Activated CD8-positive, alpha-beta memory T cell treated with anti-CD3 and anti-CD28 coated beads, Interleukin-2, amount 50 U/mL, for 24 hours (primary cell): ENCODE data around the gene ATAD3C.
"Not testable (repeated sequence)": the region's sequence is repeated elsewhere in the genome, so short reads cannot be mapped to it uniquely, and the experiment has no call there.

Experiments used
- DNase-seq: peaks from one replicate; pipeline ENCODE4 v3.0.0-alpha.2; 2020; ENCODE audit errors: extremely low read depth

Gene ATAD3C

DNA sequence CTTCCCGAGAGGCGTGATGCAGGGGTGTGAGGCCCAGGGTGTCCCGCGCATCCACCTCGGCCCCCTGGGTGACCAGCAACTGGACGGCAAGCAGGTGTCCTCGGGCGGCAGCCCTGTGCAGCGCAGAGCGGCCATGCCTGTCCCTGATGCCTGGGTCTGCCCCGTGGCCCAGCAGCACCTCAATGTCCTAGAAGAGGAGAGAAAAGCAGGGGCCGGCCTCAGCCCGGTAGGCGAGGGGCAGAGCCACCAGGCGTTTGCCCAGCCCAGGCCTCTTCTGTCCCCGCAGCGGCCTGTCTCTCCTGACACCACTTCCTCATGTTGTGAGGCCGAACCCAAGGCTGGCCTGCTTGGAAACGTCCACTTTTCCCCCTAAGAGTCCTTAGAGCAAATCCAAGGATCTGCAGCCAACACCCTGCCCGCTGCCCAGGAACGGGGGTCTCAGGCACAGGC lies 30.1 kb upstream of the ATAD3C start:
- DNase-seq: no peak

DNA sequence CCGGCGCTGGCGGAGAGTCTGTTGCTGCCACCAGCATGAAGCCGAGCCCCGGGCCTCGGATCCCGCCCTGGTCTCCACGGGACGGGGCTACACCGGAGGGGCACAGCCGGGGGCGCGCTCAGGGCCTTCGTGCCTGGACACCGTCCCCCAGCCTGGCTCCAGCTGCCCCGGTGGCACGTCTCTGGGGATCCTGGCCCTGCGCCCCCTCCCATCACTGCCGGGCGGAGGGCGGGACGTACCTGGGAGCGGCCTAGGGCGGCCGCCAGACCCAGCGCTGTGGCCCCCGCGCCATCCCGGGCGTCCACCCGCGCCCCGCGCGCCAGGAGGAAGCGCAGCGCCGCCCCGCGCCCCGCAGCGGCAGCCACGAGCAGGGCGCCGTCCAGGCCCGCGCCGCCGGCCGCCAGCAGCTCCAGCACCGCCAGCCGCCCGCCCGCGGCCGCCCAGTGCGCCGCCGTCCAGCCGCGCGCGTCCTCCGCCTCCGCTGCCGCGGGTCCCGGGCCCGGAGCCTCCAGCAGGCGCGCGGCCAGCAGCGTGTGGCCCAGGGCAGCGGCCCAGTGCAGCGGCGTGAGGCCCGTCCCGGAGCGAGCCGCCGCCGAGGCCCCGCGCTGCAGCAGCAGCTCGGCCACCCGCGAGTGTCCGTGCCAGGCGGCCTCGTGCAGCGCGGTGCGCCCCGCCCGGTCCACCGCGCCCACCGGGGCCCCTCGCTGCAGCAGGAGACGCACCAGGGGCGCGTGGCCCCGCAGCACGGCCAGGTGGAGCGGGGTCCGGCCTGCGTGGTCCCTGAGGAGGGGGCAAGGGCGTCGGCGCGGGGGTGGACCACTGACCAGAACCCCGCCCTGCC lies 29.5 kb upstream of the ATAD3C start:
- DNase-seq: no peak

- no peak for DNase-seq
Observed at GRCh38 chr1:1420654-1421141, 28.8 kb upstream of the ATAD3C start.

DNA sequence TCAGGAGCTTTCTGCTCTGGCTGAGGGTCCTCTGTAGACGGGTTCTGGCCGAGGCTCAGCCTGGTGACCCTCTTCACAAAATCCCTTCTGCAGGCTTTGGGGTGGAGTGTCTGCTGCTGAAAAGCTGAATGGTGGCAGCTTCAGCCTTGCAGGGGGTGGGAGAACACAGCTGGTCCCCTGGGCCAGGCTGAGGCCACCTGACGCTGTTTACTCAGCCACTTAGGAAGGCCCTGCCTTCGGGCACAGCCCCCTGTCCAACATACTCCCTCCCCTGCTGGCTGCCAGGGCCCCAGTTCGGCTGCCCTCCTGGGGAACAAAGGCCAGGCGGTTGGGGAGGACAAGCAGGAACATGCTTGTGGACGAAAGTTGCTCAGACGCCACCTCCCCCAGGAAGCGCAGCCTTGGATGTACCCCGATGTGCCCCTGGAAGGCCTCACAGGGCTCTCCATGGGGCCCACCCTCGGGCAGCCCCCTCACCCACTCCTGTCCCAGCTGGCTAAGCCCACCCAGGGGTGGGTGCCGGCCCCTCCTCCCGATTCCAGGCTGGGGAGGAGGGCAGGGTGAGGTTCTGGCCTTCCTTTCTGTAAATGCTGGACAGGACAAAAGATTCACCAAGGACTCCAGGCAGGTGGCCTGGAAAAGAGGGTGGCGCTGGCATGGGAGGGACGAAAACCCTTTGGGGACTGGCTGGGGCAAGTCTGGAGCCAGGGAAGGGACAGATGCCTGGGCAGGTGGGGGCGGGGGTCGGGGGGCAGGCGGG lies 28.2 kb upstream of the ATAD3C start, which contains the start of gene ANKRD65:
Gene ANKRD65 (minus strand): TSS at position 130 of the 760 bp plus-strand sequence. CDS start 271 bp downstream, outside the sequence.
- no peak for DNase-seq

GRCh38 chr1:1421907-1422464 lies 27.5 kb upstream of the ATAD3C start:
- DNase-seq: no peak

DNA sequence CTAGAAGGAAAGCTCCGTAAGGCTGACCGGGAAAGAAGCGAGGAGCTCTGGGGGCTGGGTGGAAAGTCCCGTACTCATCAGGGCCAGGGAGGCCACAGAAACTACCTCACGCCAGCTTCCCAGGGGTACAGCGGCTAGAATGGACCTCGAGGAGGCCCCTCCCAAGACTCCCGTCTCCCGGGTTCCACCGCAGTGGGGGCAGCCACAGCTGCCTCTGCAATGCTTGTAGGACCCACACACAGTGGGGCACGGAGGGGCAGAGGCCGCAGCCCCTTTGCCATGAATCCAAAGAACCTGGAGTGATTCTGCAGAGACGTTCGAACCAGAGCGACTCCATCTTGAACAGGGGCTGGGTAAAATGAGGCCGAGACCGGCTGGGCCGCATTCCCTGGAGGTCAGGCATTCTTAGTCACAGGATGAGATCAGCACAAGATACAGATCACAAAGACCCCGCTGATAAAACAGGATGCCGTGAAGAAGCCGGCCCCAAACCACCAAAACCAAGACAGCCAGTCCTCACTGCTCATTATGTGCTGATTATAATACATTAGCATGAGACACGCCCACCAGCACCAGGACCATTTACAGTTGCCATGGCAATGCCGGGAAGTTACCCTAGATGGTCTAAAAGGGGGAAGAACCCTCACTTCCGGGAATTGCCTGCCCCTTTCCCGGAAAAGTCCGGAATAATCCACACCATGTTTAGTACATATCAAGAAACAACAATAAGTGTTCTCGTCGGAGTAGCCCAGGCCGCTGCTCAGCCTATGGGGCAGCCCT lies 26.8 kb upstream of the ATAD3C start:
- no peak for DNase-seq

GRCh38 chr1:1423245-1423597 lies 26.3 kb upstream of the ATAD3C start:
- no peak for DNase-seq

- no peak for DNase-seq
Observed at GRCh38 chr1:1424707-1425106, 24.8 kb upstream of the ATAD3C start.

DNA sequence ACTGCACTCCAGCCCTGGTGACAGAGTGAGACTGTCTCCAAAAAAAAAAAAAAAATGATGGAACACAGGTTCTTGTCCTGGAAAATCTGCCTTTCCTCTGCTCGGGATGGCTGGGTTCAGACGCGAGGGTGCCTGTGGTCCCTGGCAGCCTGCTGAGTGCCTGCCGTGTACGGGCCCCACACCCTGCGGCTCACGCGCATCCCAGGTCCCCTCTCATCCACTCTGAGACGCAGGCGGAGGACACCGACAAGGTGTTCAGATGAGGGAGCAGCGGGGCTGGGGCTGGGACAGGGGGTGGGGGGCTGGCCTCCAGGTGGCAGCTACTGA lies 24.1 kb upstream of the ATAD3C start:
- DNase-seq: no peak

DNA sequence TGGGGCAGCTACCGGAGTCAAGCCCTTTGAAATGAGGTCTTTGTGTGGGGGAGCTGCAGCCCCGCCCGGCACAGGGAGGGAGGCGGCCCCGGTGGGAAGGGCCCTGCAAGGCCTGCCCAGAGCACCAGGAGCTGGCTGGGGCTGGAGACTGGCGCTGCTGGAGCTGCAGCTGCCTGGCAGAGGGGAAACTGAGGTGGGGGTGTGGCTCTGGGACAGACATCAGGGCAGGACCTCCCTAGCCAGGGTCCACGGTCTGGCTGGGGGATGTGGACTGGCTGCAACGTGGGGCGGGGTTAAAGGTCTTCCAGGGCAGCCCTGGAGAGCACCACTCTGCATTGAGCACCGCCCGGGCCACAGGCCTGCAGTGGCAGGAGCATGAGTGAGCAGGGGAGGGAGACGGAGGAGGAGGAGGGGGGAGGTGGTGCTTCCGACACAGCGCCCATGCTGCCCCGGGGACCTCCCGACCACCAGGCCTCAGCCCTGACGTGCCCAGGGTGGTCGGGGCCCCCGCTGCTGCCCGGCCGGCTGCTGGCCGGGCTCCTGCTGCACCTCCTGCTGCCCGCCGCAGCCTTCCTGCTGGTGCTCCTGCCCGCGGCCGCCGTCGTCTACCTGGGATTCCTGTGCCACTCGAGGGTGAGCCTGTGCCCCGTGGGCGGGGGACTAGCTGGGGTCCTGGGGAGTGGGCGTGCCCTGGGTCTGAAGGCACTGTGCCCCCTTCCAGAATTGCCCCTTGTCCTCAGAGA lies 23.6 kb upstream of the ATAD3C start:
- DNase-seq: no peak

DNA sequence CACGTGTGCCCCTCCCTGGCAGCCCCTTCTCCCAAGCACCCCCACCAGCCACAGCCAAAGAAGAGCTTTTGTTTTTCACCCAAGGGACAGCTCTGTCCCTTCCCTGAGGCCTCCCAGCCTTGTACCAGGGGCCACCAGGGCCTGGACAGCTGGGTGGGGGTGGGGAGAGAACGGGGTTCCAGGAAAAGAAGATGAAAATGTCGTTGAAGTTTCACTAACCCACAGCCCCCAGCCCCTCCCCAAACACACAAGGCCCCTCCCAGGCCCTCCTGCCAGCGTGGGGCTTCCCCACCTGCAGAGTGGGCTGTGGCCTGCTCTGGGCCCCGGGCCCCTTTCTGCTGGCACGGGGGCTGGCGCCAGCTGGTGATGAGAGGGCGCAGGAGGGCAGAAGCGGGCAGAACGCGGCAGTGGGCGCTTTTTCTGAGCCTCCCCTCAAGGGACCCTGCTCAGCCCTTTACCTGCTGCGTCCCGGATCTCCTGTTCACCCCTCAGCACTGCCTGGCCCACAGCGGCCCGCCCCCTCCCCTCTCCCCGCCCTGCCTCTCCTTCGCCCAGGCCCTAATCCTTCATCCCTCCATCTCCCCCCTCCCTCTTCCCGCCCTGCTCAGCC lies 22.9 kb upstream of the ATAD3C start:
- no peak for DNase-seq

DNA sequence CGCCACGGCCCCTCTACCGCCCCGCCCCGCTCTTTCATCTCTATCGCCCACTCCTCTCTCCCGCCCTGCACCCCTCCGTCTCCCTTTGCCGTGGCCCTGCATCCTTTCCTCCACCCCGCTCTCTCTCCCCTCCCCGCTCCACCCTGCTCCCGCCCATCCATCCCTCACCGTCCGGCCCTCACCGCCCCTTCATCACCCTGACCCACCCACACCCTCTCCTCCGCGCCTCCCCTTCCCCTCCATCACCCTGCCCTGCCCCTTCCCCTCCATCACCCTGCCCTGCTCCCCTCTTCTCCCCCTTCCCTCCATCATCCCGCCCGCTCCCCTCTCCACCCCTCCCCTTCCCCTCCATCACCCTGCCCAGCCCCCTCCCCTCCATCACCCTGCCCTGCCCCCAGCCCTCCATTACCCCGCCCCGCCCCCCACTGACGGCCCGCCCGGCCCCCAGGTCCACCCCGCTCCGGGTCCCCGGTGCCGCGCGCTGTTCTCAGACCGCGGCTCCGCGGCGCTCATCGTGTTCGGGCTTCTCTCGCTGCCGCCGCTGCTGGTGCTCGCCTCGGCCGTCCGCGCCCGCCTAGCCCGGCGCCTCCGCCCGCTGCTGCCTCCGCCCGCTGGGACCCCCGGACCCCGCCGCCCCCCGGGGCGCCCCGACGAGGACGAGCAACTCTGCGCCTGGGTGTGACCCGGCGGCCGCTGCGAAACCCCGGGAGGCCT lies 22.2 kb upstream of the ATAD3C start:
- DNase-seq: no peak

DNA sequence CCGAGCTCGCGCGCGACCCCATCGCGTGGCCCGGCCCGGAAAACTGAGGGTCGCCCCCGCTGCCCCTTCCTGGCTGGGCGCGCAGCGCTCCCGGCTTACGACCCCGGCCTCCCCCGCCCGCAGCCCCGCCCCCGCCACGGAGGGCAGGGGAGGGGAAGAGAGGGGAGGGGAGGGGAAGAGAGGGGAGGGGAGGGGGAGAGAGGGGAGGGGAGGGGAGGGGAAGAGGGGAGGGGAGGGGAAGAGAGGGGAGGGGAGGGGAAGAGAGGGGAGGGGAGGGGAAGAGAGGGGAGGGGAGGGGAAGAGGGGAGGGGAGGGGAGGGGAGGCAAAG lies 21.7 kb upstream of the ATAD3C start:
- no peak for DNase-seq

- no peak for DNase-seq
Observed at GRCh38 chr1:1428174-1428573, 21.3 kb upstream of the ATAD3C start.

DNA sequence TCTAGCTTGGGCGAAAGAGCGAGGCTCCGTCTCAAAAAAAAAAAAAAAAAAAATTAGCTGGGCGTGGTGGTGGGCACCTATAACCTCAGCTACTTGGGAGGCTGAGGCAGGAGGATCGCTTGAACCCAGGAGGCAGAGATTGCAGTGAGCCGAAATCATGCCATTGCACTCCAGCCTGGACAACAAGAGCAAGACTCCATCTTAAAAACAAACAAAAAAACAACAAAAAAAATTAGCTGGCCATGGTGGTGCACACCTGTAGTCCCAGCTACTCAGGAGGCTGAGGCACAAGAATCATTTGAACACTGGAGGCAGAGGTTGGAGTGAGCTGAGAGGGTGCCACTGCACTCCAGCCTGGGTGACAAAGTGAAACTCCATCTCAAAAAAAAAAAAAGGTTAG lies 20.5 kb upstream of the ATAD3C start:
- not testable (repeated sequence) for DNase-seq

DNA sequence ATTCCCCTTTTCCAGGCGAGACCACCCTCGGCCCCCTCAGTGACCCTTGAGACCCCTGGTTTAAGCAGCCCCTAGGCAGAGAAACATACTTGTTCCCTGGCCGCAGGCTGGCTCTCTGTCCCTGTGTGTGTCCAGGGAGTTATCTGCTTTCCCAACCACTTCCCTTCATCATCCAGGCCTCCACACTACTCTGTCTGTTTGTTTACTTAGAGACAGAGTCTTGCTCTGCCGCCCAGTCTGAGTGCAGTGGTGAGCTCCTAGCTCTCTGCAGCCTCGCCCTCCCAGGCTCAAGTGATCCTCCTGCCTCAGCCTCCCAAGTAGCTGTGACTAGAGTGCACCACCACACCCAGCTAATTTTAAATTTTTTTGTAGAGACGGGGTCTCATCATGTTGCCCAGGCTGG lies 19.8 kb upstream of the ATAD3C start:
- no peak for DNase-seq

GRCh38 chr1:1430114-1430982 lies 19.1 kb upstream of the ATAD3C start:
- no peak for DNase-seq

- no peak for DNase-seq
Observed at GRCh38 chr1:1430992-1431844, 18.3 kb upstream of the ATAD3C start.
